A172 (cell line): ENCODE data around the gene ATOH1. TPM values are rescaled to one million over a fixed set of nuclear protein-coding genes. Genes with fewer than 3 reads are reported as not detected.

Experiments
- DNase-seq: peaks from one replicate; pipeline ENCODE4 v3.0.0-alpha.2; 2015; ENCODE audit warnings: low spot score
- total RNA-seq: library from RNA; depleted of rRNA; stranded (reverse); fragments of >200 nt; shearing (Covaris generic); gene quantifications from 2 replicates; pipeline ENCODE4 v1.2.3, GENCODE V29; 2014

The ATOH1 gene
- total RNA-seq, 1 experiment from 2014 or later = not detected

DNA sequence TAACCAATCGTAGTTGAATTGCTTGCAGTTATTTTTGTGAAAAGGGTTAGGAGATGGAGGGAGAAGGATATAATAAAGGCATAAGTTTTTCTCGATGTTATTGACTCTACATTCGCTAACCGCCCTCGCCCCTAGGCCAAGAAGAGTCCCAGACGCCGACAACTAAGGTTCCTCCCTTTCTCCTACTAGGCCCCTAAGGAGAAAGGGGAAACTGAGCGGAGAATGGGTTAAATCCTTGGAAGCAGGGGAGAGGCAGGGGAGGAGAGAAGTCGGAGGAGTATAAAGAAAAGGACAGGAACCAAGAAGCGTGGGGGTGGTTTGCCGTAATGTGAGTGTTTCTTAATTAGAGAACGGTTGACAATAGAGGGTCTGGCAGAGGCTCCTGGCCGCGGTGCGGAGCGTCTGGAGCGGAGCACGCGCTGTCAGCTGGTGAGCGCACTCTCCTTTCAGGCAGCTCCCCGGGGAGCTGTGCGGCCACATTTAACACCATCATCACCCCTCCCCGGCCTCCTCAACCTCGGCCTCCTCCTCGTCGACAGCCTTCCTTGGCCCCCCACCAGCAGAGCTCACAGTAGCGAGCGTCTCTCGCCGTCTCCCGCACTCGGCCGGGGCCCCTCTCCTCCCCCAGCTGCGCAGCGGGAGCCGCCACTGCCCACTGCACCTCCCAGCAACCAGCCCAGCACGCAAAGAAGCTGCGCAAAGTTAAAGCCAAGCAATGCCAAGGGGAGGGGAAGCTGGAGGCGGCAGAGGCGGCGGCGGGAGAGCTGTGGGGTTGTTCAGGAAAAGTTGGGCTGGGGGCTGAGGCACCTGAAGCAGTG is 5.9 kb downstream of the ATOH1 start:
- DNase-seq = no peak

GRCh38 chr4:93835929-93836328 is 7.4 kb downstream of the ATOH1 start:
- peak; percentile 6 for DNase-seq

DNA sequence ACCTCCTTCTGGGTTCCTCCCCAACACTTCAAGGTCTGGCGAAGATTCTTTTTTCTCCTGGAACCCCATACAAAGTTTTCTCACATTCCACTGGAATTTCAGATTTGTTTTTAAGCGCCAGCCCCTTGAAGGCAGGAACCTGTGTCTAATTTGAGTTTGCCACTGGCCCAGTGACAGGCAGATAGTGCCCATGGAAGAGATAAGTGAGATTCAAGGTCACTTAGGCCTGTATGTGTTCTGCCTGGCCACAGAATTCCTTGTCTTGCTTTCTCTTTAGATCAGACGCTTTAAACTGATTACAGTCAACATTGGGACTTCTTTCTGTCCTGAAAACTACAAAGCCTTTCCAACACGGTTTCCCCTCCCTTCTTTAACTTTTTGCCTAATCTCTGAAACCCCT is 11.2 kb downstream of the ATOH1 start:
- no peak for DNase-seq

- DNase-seq = no peak
Observed at GRCh38 chr4:93841803-93842345, 13.3 kb downstream of the ATOH1 start.

GRCh38 chr4:93842601-93843252 is 14.2 kb downstream of the ATOH1 start:
- no peak for DNase-seq

- no peak for DNase-seq
Observed at GRCh38 chr4:93843772-93844171, 15.2 kb downstream of the ATOH1 start.

DNA sequence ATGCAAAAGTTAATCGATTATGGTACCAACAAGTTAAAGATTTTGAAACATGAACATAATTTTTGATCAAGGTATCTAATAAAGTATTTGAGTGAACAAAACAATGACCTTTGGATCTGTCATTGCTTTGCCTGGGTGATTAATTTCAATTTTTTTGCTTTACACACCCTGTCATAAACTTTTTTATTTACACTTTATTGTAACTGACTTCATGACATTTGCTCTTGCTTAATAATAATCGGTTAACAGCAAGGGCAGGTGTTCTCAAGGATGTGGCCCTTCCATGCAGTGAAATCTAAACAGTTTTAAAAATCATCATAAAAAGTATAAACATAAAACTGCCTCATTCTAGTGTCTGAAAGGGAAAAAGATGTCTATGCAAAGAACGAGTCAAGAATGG is 24.1 kb downstream of the ATOH1 start:
- DNase-seq = no peak

GRCh38 chr4:93855926-93856325 is 27.4 kb downstream of the ATOH1 start:
- DNase-seq = no peak

DNA sequence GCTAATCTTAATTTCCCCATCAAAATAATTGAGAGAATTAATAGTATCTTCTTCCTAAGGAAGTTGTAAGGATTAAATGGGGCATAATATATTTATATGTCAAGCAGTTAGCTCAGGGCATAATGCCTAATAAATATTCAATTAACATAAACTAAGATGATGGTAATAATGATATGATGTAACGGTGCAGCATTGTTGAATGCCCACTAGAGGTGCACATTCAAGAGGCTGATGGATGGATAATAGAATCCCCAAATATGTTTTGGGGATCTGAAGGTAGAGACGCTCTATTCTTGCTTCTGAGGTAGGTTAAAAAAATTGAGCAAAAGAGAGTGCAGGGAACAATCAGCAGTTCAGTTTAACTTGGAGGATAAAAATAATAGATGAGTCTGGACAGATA is 37.1 kb downstream of the ATOH1 start:
- DNase-seq = no peak

DNA sequence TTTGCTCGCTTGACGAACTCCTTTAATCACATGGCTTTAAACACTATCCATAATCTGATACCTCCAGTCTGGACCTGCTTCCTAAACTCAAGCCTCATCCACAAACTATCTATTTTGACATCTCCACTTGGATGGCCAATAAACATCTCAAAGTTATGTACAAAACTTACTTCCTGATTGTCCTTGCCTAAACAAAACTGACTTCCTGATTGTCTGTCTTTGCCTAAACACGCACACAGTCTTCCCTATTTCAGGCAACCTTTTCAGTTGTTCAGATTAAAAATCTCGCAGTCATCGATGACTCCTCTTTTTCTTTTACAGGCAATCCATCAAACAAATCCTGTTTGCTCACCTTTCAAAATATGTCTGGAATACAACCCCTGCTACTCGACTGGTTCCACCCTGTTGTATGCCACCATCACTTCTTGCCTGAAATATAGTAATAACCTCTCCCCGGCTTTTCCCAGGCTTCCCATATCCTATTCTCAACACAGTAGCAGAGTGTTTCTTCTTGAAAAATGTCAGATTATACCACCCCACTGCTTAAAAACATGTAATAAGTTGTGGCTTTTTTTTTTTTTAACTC is 39.0 kb downstream of the ATOH1 start:
- no peak for DNase-seq

DNA sequence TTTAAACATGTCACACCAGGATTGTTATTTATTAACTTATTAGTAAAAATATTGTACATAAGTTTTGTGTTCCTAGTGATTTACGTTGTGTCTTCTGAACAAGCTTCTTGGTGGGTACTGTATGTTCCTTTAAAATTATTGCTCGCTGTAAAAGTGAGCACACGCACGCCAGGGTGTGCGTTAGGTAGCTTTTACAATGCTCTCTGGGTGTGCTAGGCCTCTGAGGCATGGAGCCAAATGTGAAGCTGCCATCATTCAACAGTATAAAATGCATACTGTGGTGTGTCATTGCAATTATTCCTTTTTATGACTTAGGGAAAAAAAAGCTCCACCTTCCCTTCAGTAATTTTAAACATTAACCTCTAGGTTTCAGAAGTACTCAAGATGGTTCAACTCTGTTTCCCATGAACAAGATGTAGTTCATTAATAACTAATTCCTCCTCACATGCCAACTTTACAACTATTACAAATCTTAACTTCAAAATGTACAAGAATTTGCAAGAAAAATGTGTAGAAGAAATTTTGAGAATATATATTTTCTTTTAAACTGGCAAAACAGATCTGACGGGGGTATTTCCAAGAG is 42.4 kb downstream of the ATOH1 start:
- DNase-seq = no peak

DNA sequence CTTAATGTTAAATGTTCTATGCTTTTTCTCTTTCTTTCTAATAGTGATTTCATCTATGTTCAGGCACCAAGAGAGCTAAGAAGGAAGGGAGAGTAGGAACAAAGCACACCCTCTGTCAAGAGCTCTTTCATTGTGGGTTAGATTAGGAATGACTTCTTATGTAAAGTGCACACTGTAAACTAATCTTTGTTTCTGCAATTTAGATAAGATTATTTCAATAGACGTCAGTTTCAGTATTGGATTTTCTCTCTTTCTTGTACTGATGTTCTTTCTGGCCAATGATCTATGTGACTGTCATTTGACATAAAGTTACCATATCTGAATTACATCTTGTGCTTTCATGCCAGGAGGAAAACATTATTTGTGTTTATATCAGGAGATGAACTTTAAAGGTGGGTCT is 48.2 kb downstream of the ATOH1 start:
- DNase-seq = no peak

DNA sequence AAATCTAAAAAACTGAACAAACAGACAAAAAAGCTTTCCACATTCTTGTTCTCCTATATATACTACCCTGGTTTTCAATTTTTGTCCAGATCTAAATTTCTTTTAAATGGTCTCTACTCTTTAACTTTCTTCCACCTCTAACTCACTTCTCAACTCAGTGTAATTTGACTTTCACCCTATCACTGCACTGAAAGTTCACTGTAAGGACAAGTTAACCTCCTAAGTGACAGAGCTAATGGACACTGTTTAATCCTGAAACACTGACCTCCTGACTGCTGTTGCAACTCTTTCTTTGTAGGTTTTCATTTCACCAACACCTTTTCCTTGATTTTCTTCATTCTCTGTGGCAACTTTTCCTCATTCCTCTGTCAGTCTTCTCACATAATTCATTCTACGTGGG is 50.0 kb downstream of the ATOH1 start:
- no peak for DNase-seq

GRCh38 chr4:93879919-93880318 is 51.4 kb downstream of the ATOH1 start:
- no peak for DNase-seq
